HG03460 (cell line): Measurements from ENCODE around the gene ARHGAP19.
"Not testable (repeated sequence)": the region's sequence is repeated elsewhere in the genome, so short reads cannot be mapped to it uniquely, and the experiment has no call there.

ENCODE experiments used
- ATAC-seq: cut with Tn5 transposase; IDR thresholded peaks from one replicate; pipeline ENCODE4 v1.9.1; 2021; ENCODE audit not compliant: unreplicated experiment

The ARHGAP19 gene

DNA sequence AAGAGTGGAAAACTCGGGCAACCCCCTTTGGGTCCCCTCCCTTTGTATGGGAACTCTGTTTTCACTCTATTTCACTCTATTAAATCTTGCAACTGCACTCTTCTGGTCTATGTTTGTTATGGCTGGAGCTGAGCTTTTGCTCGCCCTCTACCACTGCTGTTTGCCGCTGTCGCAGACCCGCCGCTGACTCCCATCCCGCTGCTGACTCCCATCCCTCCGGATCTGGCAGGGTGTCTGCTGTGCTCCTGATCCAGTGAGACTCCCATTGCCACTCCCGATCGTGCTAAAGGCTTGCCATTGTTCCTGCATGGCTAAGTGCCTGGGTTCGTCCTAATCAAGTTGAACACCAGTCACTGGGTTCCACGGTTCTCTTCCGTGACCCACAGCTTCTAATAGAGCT lies 2.4 kb downstream of the ARHGAP19 start:
- ATAC-seq, result not testable (repeated sequence)

DNA sequence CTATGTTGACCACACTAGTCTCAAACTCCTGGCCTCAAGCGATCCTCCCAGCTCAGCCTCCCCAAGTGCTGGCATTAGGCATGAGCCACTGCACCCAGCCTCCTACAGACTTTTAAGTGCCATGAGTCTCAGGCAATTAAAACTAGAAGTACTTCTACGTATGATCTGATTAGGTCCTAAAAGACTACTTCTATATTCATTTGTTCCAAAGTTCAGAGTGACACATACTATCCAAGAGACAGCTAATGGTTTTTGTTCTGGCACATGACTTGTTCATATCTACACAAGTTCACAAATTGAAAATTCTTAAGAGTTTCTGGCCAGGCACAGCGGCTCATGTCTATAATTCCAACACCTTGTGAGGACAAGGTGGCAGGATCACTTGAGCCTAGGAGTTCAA lies 11.7 kb downstream of the ARHGAP19 start:
- no peak for ATAC-seq

GRCh38 chr10:97279121-97279815 lies 13.2 kb downstream of the ARHGAP19 start:
- ATAC-seq, result no peak

GRCh38 chr10:97278491-97278989 lies 13.9 kb downstream of the ARHGAP19 start:
- ATAC-seq, result no peak

- no peak for ATAC-seq
Observed at GRCh38 chr10:97277551-97277950, 14.9 kb downstream of the ARHGAP19 start.

- no peak for ATAC-seq
Observed at GRCh38 chr10:97274828-97275227, 17.6 kb downstream of the ARHGAP19 start.

DNA sequence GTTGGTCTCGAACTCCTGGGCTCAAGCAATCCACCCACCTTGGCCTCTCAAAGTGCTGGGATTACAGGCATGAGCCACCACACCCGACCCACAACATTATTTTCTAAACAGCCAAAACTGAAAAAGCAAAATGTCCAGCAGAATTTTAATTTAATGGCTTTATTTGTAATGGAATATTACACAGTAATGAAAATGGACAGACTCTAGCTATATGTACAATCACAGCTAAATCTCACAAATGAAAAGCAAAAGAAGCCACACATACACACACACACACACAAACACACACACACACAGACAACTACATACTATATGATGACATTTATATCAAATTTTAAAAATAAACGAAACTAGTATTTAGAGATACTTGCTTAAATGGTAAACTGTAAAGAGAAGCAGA lies 18.7 kb downstream of the ARHGAP19 start:
- ATAC-seq, result no peak

DNA sequence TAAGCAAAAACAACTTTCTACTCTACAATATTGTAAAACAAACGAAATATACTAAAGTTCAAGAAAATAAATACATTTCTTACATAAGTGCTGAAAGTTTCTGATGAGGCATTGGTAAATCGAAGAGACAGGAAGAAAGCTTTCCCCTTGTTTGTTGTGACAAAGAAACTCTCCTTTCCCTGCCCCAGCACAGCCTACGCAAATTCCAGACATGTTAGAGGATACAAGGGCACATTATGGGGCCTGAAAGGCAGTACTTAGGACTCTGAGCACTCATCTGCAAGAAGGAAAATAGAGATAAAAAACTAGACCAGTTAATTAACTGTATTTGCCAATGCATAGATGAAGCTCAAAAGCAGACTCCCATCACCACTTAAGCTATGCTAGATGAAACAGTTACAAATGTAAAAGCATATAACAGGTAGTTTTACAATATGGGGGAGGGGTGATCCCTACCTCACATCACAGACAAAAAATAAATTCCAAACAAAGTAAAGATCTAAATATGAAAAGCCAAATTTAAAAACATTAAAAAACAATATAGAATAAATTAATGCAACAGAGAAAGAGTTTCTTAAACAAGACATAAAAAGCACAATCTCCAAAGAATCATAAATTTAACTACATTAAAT lies 21.8 kb downstream of the ARHGAP19 start:
- ATAC-seq, result no peak

GRCh38 chr10:97267671-97268070 lies 24.8 kb downstream of the ARHGAP19 start:
- no peak for ATAC-seq

DNA sequence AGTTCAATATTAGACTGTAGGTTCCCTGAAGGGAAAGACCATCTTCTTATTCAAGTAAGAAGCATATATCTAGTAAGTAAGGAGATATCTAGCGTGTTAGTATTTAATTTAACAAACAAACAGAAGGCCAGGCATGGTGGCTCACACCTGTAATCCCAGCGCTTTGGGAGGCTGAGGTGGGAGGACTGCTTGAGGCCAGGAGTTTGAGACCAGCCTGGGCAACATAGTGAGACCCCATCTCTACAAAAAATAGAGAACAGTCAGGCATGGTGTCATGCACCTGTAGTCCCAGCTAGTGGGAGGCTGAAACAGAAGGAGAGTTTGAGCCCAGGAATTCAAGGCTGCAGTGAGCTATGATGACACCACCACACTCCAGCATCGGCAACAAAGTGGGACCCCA lies 27.3 kb downstream of the ARHGAP19 start:
- not testable (repeated sequence) for ATAC-seq

- no peak for ATAC-seq
Observed at GRCh38 chr10:97263971-97264370, 28.5 kb downstream of the ARHGAP19 start.

DNA sequence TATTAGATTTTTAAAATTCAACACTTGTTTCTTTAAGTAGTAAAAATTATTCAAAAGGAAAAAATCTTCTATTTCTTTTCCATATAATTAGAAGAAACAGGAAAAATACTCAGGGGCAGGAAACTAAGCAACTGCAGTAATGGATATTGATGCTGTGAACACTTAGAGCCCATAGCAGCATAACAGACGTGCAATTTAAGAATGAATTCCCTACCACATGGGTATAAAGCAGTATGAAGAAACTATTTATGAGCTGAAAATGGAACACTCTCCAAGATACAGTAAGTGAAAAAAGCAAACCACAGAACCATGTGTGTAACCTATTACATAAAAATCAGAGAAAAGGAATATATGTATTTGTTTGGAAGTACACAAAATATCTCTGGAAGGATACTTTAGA lies 30.8 kb downstream of the ARHGAP19 start:
- ATAC-seq, result no peak

GRCh38 chr10:97261183-97261582 lies 31.3 kb downstream of the ARHGAP19 start:
- no peak for ATAC-seq

DNA sequence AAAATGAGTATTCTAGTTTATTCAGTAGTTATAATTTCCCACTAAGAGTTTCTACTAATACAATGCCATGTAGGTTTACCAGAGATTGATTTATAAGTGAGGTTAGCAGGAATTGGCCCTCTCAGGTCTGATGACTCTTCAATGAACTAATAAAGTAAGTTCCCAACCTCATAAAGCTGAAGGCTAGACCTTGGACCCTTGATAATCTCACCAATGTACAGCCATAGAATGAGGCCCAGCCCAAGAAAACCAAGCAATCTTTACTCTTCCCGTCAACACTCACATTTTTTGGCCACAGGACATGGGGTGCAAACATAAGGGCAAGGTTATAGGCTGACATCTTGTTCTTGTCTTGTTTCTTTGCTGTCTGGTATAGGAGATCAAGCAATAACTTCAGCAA lies 33.3 kb downstream of the ARHGAP19 start:
- ATAC-seq, result no peak

DNA sequence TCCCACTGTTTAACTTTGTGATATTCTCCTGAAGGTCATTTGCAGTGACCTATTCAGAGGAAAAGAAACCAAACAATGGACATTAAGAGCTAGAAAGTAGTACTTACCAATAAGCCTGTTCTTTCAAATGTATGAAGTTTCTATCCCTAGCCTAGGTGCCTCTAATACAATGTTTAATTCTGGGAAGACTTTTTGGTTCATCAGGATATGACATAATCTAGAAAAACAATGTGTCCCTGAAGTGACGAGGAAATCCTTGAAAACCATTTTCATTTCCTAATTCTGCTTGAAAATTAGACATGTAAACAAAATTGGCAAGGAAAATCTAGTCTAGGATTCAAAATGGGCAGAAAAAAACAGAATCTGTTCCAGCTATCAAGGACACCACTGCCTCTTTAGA lies 36.1 kb downstream of the ARHGAP19 start:
- no peak for ATAC-seq

DNA sequence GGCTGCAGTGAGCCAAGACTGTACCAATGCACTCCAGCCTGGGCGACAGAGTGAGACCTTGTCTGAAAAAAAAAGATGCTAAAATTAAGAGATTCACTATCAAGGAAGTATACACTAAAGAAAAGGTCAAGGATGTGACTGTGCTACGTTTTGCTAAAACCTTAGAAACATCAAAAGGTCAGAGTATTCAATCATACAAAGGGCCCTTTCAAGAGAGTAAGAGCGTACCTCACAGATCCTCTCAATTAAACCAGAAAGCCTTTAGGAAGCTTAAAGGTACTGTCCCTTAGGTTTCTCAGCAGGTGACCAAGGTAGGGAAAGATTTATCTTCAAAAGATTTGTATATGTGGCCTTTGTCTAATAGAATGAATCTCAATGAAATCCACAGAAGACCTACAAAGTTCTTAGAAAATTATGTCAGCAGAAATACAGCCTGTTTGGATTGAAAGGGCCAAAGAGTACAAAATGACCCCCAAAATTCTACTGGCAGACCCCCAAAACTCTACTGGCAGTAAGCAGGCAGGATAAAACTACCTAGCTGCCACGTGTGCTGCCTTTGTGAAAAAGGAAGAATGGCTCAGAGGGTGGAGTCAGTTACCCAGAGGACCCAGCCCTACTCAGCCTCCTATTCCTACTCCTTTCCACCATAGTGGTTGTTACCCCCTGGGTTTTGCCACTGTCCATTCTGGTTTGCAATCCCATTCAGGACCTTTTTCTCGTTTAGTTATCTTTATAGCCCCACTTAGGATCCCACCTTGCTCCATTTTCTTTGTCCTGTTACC lies 36.7 kb downstream of the ARHGAP19 start:
- no peak for ATAC-seq

DNA sequence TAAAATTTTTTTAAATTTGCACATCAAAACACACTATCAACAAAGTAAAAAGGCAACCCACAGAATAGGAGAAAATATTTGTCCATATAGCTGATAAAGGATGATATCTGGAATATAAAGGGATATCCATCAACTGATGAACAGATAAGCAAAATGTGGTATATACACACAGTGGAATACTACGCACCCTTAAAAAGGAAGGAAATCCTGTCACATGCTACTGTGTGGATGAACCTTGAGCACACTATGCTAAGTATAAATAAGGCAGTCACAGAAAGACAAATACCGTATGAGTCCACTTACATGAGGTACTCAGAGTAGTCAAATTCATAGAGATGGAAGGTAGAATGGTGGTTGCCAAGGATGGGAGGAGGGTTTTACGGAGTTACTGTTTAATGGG lies 37.7 kb downstream of the ARHGAP19 start:
- ATAC-seq, result no peak

DNA sequence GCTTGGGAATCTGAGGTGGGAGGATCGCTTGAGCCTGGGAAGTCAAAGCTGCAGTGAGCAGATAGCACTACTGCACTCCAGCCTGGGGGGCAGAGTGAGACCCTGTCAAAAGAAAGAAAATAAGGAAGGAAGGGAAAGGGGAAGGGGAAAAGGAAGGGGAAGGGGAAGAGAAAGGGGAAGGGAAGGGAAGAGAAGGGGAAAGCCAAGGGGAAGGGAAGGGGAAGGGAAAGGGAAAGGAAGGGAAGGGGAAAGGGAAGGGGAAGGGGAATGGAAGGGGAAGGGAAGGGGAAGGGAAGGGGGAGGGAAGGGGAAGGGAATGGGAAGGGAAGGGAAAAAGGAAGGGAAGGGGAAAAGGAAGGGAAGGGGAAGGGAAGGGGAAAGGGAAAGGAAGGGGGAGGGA lies 41.5 kb downstream of the ARHGAP19 start:
- no peak for ATAC-seq

GRCh38 chr10:97243836-97244235 lies 48.6 kb downstream of the ARHGAP19 start:
- no peak for ATAC-seq

GRCh38 chr10:97238855-97239254 lies 53.6 kb downstream of the ARHGAP19 start:
- ATAC-seq, result no peak

- ATAC-seq, result no peak
Observed at GRCh38 chr10:97235353-97235752, 57.1 kb downstream of the ARHGAP19 start.

GRCh38 chr10:97234400-97234799 lies 58.0 kb downstream of the ARHGAP19 start:
- ATAC-seq, result no peak
